Sigmoid colon (tissue), 7 donors: Measurements from ENCODE around the gene SLFN12L. TPM values are rescaled to one million over a fixed set of nuclear protein-coding genes. Genes with fewer than 3 reads are reported as not detected.

ENCODE experiments used
- DNase-seq: peaks from one replicate; pipeline ENCODE4 v3.0.0-alpha.2; 2019
- H3K27ac ChIP-seq, 4 donors: fragments of 200-600 bp; sonication (generic); one replicate each; pipeline ENCODE4 v1.5.1; 2016 to 2019; ENCODE audit warnings: mild to moderate bottlenecking in 1 of 4
- H3K27me3 ChIP-seq, 3 donors: fragments of 200-600 bp; sonication (generic); one replicate each; pipeline ENCODE4 v1.5.1; 2019; ENCODE audit warnings: mild to moderate bottlenecking in 1 of 3
- H3K36me3 ChIP-seq, 4 donors: fragments of 200-600 bp; sonication (generic); one replicate each; pipeline ENCODE4 v1.5.1; 2016 to 2019
- H3K4me1 ChIP-seq, 4 donors: fragments of 200-600 bp; sonication (generic); one replicate each; pipeline ENCODE4 v1.5.1; 2017 to 2019
- H3K4me3 ChIP-seq, 4 donors: fragments of 200-600 bp; sonication (generic); one replicate each; pipeline ENCODE4 v1.5.1; 2017 to 2019; ENCODE audit warnings: mild to moderate bottlenecking in 2 of 4, moderate library complexity in 1 of 4
- H3K9me3 ChIP-seq, 4 donors: fragments of 200-600 bp in 3 of 4; sonication (generic) in 3 of 4; one replicate each; pipeline versions ENCODE4 v1.5.1 to v1.6.1; 2013 to 2019
- EP300 ChIP-seq, 4 donors: sonication (generic); formaldehyde crosslinking; IDR thresholded peaks; one replicate each; pipeline ENCODE4 v1.6.1; 2017; ENCODE audit warnings: antibody characterized with exemption in 4 of 4
- POLR2A ChIP-seq, 2 donors: fragments of 450-650 bp; IDR thresholded peaks; one replicate each; pipeline ENCODE4 v1.6.1; 2016; ENCODE audit warnings: antibody characterized with exemption in 2 of 2, mild to moderate bottlenecking in 2 of 2, moderate library complexity in 2 of 2
- POLR2AphosphoS5 ChIP-seq, 4 donors: sonication (generic); formaldehyde crosslinking; IDR thresholded peaks; one replicate each; pipeline ENCODE4 v1.6.1; 2017; ENCODE audit warnings: antibody characterized with exemption in 4 of 4
- WGBS, 2 donors: extraction: QIAGEN DNeasy Blood & Tissue Kit; methylation state at CpG; one replicate each; pipeline ENCODE4 v1.1.7; 2013; 5-methylcytosine and 5-hydroxymethylcytosine counted together
- intact Hi-C: fragments of 100-400 bp; cut with DNase I; formaldehyde crosslinking; loops from one replicate; pipeline ENCODE4 v1.15.1; 2023
- polyA plus RNA-seq, 3 donors: library from polyadenylated mRNA; stranded (reverse); fragments of 200-250 nt; gene quantifications; one replicate each; pipeline ENCODE4 v1.2.3, GENCODE V29; 2013
- total RNA-seq, 4 donors: library from RNA; depleted of rRNA; stranded (reverse); fragments of >200 nt; gene quantifications; one replicate each; pipeline ENCODE4 v1.1.0, GENCODE V29; 2016
- TF ChIP-seq, protein P1 (sequence below), 4 experiments: fragments of 450-650 bp in 3 of 4; fragments of 200-600 bp in 1 of 4; IDR thresholded peaks; one replicate each; pipeline ENCODE4 v1.5.1; 2016 to 2019; ENCODE audit warnings: antibody characterized with exemption in 4 of 4, mild to moderate bottlenecking in 3 of 4, moderate library complexity in 2 of 4
- donor health status: healthy with polysubstance abuse.
- donor health status: Bipolar disorder and iron deficiency.
- donor health status: healthy.

The SLFN12L gene
- total and polyA plus RNA-seq, 7 donors = 0.27 to 1.9 (median 0.71) TPM; not detected in 2

DNA sequence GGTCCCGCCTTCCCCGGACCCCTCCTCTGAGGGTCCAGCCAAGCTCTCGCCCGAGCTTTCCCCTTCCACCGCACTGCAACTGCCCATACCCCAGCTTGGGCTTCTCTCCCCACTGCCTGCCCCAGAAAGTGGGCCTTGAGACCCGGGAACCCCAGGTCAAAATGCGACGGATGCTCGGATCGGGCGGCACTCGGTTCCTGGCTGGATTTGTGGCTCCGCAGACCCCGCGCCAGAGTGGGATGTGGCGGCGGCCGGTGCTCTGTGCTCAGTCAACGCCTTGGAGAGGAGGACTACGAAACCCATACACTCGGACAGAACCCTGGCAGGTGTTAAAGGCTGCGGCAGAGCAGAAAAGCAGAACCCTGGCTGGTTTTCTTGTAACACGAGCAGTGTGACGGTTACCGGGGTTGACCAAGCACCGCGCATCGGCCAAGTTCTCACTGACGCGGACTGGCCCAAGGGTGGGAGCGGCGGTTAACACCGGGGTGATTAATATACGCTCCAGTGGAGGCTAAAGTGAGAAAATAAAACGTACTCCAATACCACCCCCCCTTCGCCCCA, 88.0 kb downstream of the SLFN12L start:
- H3K36me3 ChIP-seq = no peaks in the 10 kb centered on the region
- peak in 2 of 4 donors; percentile 14 to 23 for TF ChIP-seq POLR2AphosphoS5 (IDR thresholded peaks at IDR 0.05)
- TF ChIP-seq, protein P1, sequence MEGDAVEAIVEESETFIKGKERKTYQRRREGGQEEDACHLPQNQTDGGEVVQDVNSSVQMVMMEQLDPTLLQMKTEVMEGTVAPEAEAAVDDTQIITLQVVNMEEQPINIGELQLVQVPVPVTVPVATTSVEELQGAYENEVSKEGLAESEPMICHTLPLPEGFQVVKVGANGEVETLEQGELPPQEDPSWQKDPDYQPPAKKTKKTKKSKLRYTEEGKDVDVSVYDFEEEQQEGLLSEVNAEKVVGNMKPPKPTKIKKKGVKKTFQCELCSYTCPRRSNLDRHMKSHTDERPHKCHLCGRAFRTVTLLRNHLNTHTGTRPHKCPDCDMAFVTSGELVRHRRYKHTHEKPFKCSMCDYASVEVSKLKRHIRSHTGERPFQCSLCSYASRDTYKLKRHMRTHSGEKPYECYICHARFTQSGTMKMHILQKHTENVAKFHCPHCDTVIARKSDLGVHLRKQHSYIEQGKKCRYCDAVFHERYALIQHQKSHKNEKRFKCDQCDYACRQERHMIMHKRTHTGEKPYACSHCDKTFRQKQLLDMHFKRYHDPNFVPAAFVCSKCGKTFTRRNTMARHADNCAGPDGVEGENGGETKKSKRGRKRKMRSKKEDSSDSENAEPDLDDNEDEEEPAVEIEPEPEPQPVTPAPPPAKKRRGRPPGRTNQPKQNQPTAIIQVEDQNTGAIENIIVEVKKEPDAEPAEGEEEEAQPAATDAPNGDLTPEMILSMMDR (IDR thresholded peaks at IDR 0.05) = no peak
- H3K27me3 ChIP-seq = peaks cover 0 to 28% (median 5%) of the 10 kb centered on the region in 3 donors
- no peaks in the 10 kb centered on the region for H3K9me3 ChIP-seq
- peak overlapping the region in 3 of 4 donors; percentile 68 to 79 (median 79) for H3K27ac ChIP-seq
- peak overlapping the region; percentile 6 to 62 (median 52) for H3K4me3 ChIP-seq
- WGBS, 2 donors = 19 to 29% methylated on average over 36 of the region's 36 CpGs
- DNase-seq = peak; percentile 80
- intact Hi-C loops = loop anchor here (5.0 kb wide), 2 partner anchors 77 to 207 kb away; partner anchors contain the start of genes SLFN11 and SLFN5
- H3K4me1 ChIP-seq = peaks cover 0 to 24% (median 17%) of the 10 kb centered on the region in 4 donors

GRCh38 chr17:35448899-35449227, 88.6 kb downstream of the SLFN12L start:
- H3K4me3 ChIP-seq = peak overlapping the region; percentile 42 to 62 (median 52)
- TF ChIP-seq EP300 (IDR thresholded peaks at IDR 0.05) = no peak
- TF ChIP-seq, protein P1 (IDR thresholded peaks at IDR 0.05) = no peak
- no peak for TF ChIP-seq POLR2AphosphoS5 (IDR thresholded peaks at IDR 0.05)
- TF ChIP-seq POLR2A (IDR thresholded peaks at IDR 0.05) = no peak
- WGBS, 2 donors = 28 to 34% methylated on average over 16 of the region's 16 CpGs
- peak overlapping the region in 3 of 4 donors; percentile 68 to 79 (median 79) for H3K27ac ChIP-seq
- DNase-seq = no peak
- no peaks in the 10 kb centered on the region for H3K36me3 ChIP-seq
- intact Hi-C loops = loop anchor here (5.0 kb wide), 2 partner anchors 77 to 207 kb away; partner anchors contain the start of genes SLFN11 and SLFN5
- H3K9me3 ChIP-seq = no peaks in the 10 kb centered on the region
- peaks cover 0 to 24% (median 17%) of the 10 kb centered on the region in 4 donors for H3K4me1 ChIP-seq
- peaks cover 0 to 28% (median 5%) of the 10 kb centered on the region in 3 donors for H3K27me3 ChIP-seq

DNA sequence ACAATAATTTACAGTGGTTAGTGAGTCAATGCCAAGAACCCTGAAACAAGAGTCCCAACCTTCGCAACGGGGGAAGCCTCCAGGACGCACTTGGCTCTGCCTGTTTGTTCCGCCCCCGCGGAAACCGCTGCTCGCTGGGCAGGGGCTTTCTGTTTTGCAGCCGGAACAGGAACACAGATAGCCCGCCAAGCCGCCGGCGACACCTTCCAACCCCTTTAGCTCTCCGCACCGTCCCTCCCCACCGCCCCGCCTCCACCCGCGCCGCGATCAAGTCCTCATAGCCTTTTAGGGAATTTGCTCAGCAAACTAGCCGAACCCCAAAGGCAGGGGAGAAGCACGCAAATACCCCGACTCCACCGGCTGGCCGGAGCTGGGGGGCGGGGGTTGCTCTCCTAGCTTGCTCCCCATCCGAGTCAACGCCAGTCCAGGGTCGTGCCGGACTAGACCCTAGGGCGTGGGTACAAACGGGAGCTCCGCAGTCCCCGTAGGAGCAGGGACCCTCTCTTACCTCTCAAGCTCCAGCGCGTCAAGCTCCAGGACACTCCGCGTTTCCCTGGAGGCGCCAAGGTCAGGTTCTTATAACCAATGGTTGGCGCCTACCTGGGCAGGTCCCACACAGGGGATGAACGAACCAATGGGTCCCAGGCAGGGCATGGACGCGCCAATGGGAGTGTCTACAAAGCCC, 89.1 kb downstream of the SLFN12L start, which contains the start of gene SLFN13:
Gene SLFN13, minus strand, starts transcription at position 553 of the 685 bp plus-strand sequence. CDS start 3,086 bp downstream, outside the sequence.
- Histone ChIP-seq H3K27me3 (peaks cover 0 to 28% (median 5%) of the 10 kb centered on the region in 3 donors), H3K27ac (peak within 1 kb of the TSS; percentile 61 to 79 (median 74)), H3K4me3 (peak within 1 kb of the TSS; percentile 42 to 62 (median 52)), H3K4me1 (peaks cover 0 to 24% (median 17%) of the 10 kb centered on the region in 4 donors), H3K36me3 (no peaks in the 10 kb centered on the region), H3K9me3 (no peaks in the 10 kb centered on the region)
- 3 to 8% methylated on average over 44 of the region's 44 CpGs for WGBS, 2 donors
- peak; percentile 90 for DNase-seq
- TF ChIP-seq POLR2A (IDR thresholded peaks at IDR 0.05) (peak; percentile 19 to 29), EP300 (IDR thresholded peaks at IDR 0.05) (no peak), POLR2AphosphoS5 (IDR thresholded peaks at IDR 0.05) (peak; percentile 17 to 66 (median 54))
- intact Hi-C loops = loop anchor here (5.0 kb wide), 2 partner anchors 76 to 206 kb away; partner anchors contain the start of genes SLFN11 and SLFN5

- WGBS, 2 donors = 37 to 50% methylated on average over 3 of the region's 3 CpGs
- TF ChIP-seq POLR2AphosphoS5 (IDR thresholded peaks at IDR 0.05) (no peak), POLR2A (IDR thresholded peaks at IDR 0.05) (no peak), EP300 (IDR thresholded peaks at IDR 0.05) (no peak)
- TF ChIP-seq, protein P1 (IDR thresholded peaks at IDR 0.05) = no peak
- H3K4me1 ChIP-seq = peaks cover 0 to 24% (median 17%) of the 10 kb centered on the region in 4 donors
- H3K27ac ChIP-seq = peak overlapping the region in 3 of 4 donors; percentile 68 to 79 (median 79)
- peak overlapping the region; percentile 42 to 62 (median 52) for H3K4me3 ChIP-seq
- intact Hi-C loops = loop anchor here (5.0 kb wide), 2 partner anchors 75 to 205 kb away; partner anchors contain the start of genes SLFN11 and SLFN5
- H3K9me3 ChIP-seq = no peaks in the 10 kb centered on the region
- H3K36me3 ChIP-seq = no peaks in the 10 kb centered on the region
- H3K27me3 ChIP-seq = peaks cover 0 to 28% (median 5%) of the 10 kb centered on the region in 3 donors
- no peak for DNase-seq
Observed at GRCh38 chr17:35447499-35447898, 90.0 kb downstream of the SLFN12L start.

- intact Hi-C loops = loop anchor here (10.0 kb wide), 1 partner anchor 124 kb away; no protein-coding TSS in a partner anchor
- TF ChIP-seq POLR2A (IDR thresholded peaks at IDR 0.05) (no peak), EP300 (IDR thresholded peaks at IDR 0.05) (no peak), POLR2AphosphoS5 (IDR thresholded peaks at IDR 0.05) (no peak)
- TF ChIP-seq, protein P1 (IDR thresholded peaks at IDR 0.05) = no peak
- H3K27ac ChIP-seq = no peak overlapping the region
- no peaks in the 10 kb centered on the region for H3K36me3 ChIP-seq
- H3K4me1 ChIP-seq = peaks cover 0 to 7% (median 6%) of the 10 kb centered on the region in 4 donors
- no peak for DNase-seq
- H3K27me3 ChIP-seq = no peaks in the 10 kb centered on the region
- no peaks in the 10 kb centered on the region for H3K9me3 ChIP-seq
- H3K4me3 ChIP-seq = no peak overlapping the region
Observed at GRCh38 chr17:35438433-35438832, 99.0 kb downstream of the SLFN12L start.
